Mesendoderm (in vitro differentiated cells): ENCODE results near the gene CRIM1.

Source experiments
- DNase-seq: peaks from one replicate; pipeline ENCODE4 v3.0.0; 2013
- H2AK5ac ChIP-seq: 2 replicates; pipeline ENCODE4 v1.6.1; 2013; ENCODE audit warnings: low read length, inconsistent platforms
- H2BK120ac ChIP-seq: 2 replicates; pipeline ENCODE4 v1.6.1; 2013; ENCODE audit warnings: low read depth, mild to moderate bottlenecking, low read length, moderate library complexity, mixed read lengths
- H2BK15ac ChIP-seq: replicated peaks from 2 replicates; pipeline ENCODE4 v1.6.1; 2013; ENCODE audit warnings: low read depth, mild to moderate bottlenecking, moderate library complexity
- H2BK5ac ChIP-seq: 2 replicates; pipeline ENCODE4 v1.6.1; 2013; ENCODE audit warnings: low read length, inconsistent platforms
- H3K18ac ChIP-seq: 2 replicates; pipeline ENCODE4 v1.6.1; 2013; ENCODE audit warnings: mild to moderate bottlenecking, low read length, mixed read lengths
- H3K23ac ChIP-seq: one replicate; pipeline ENCODE4 v1.6.1; 2013; ENCODE audit warnings: low read length
- H3K27ac ChIP-seq: 2 replicates; pipeline ENCODE4 v1.5.1; 2013; ENCODE audit warnings: low read depth, mild to moderate bottlenecking, inconsistent platforms, low read length, moderate library complexity
- H3K27me3 ChIP-seq: 2 replicates; pipeline ENCODE4 v1.6.1; 2013; ENCODE audit warnings: low read length, control low read depth, mild to moderate bottlenecking, inconsistent platforms; ENCODE audit not compliant: insufficient read depth, poor library complexity
- H3K36me3 ChIP-seq: 2 replicates; pipeline ENCODE4 v1.6.1; 2013; ENCODE audit warnings: low read length, inconsistent platforms; ENCODE audit not compliant: control insufficient read depth, insufficient read depth
- H3K4ac ChIP-seq: one replicate; pipeline ENCODE4 v1.6.1; 2013; ENCODE audit warnings: low read depth, mild to moderate bottlenecking, low read length, moderate library complexity
- H3K4me1 ChIP-seq: 2 replicates; pipeline ENCODE4 v1.6.1; 2013; ENCODE audit warnings: low read depth, low read length, inconsistent platforms; ENCODE audit not compliant: control insufficient read depth
- H3K4me2 ChIP-seq: 2 replicates; pipeline ENCODE4 v1.6.1; 2013; ENCODE audit warnings: low read length
- H3K4me3 ChIP-seq: 2 replicates; pipeline ENCODE4 v1.5.1; 2013; ENCODE audit warnings: mild to moderate bottlenecking, low read length
- H3K56ac ChIP-seq: one replicate; pipeline ENCODE4 v1.6.1; 2013; ENCODE audit warnings: low read length
- H3K79me1 ChIP-seq: 2 replicates; pipeline ENCODE4 v1.6.1; 2013; ENCODE audit warnings: low read length, inconsistent platforms
- H3K79me2 ChIP-seq: 2 replicates; pipeline ENCODE4 v1.6.1; 2013; ENCODE audit warnings: mild to moderate bottlenecking, low read length; ENCODE audit not compliant: control insufficient read depth, insufficient read depth
- H3K9ac ChIP-seq: 2 replicates; pipeline ENCODE4 v1.6.1; 2013; ENCODE audit warnings: low read length, inconsistent platforms
- H4K5ac ChIP-seq: one replicate; pipeline ENCODE4 v1.6.1; 2013; ENCODE audit warnings: low read length
- H4K8ac ChIP-seq: one replicate; pipeline ENCODE4 v1.6.1; 2013; ENCODE audit warnings: low read depth, mild to moderate bottlenecking, control low read depth, low read length, moderate library complexity
- WGBS: extraction: QIAGEN DNeasy Blood & Tissue Kit; methylation state at CpG from one replicate; pipeline ENCODE4 v1.1.7; 2013; ENCODE audit warnings: low lambda C conversion rate, missing lambda C conversion rate; ENCODE audit not compliant: insufficient coverage; ENCODE audit errors: extremely low coverage; 5-methylcytosine and 5-hydroxymethylcytosine counted together

The CRIM1 gene

DNA sequence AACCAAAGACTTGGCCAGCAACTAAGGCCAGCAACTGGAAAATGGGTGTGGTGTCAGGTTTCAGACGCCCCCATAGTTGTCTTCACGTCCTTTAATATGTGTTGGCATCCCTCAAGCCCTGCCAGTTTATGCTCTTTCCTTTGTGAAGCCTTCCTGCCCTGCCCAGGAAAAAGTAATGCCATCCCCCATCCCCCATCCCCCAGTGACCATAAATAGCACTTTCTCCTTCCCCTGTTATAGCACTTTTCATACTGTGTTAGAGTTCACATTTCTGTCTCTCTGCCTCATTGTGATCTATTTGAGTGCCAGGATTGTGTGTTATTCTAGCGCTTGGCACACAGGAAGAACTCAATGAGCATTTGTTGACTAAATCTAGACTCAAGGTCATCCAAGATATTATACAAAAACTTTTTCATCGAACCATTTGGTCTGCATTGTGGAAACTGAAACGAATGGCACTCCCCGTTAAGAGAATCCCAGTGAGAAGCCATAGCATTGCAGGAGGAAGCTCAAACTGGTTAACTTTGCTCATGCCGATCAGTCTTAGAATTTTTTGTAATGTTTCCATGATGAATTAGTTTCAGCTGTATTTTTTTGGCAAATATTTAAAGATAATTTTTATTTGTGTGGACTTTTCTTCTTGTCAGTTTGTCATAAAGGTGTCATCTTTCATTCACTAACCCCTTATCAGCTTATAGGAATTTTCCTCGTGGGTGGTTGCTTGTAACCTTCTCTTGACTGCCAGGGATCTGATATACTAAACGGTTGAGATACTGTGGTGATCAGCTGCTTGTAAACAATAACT is 15.7 kb downstream of the CRIM1 start:
- H4K5ac ChIP-seq, result no peak overlapping the region
- peak overlapping the region; percentile 84 for H4K8ac ChIP-seq
- H2BK15ac ChIP-seq, result no peak overlapping the region
- peak overlapping the region; percentile 45 for H3K27ac ChIP-seq
- H3K4me3 ChIP-seq, result no peak overlapping the region
- H3K18ac ChIP-seq, result peak overlapping the region; percentile 61
- no peak overlapping the region for H3K56ac ChIP-seq
- H3K79me2 ChIP-seq, result peaks cover 77% of the 10 kb centered on the region
- no peaks in the 10 kb centered on the region for H3K36me3 ChIP-seq
- no peak overlapping the region for H3K4ac ChIP-seq
- no peak overlapping the region for H3K9ac ChIP-seq
- peak overlapping the region; percentile 19 for H2BK5ac ChIP-seq
- H2AK5ac ChIP-seq, result no peak overlapping the region
- no peak for DNase-seq
- H3K23ac ChIP-seq, result no peak overlapping the region
- no peaks in the 10 kb centered on the region for H3K27me3 ChIP-seq
- no CpG with 5 or more reads among the region's 9 CpGs for WGBS
- H3K4me1 ChIP-seq, result peaks cover 50% of the 10 kb centered on the region
- H2BK120ac ChIP-seq, result peak overlapping the region; percentile 8
- peaks cover 12% of the 10 kb centered on the region for H3K79me1 ChIP-seq
- no peak overlapping the region for H3K4me2 ChIP-seq

DNA sequence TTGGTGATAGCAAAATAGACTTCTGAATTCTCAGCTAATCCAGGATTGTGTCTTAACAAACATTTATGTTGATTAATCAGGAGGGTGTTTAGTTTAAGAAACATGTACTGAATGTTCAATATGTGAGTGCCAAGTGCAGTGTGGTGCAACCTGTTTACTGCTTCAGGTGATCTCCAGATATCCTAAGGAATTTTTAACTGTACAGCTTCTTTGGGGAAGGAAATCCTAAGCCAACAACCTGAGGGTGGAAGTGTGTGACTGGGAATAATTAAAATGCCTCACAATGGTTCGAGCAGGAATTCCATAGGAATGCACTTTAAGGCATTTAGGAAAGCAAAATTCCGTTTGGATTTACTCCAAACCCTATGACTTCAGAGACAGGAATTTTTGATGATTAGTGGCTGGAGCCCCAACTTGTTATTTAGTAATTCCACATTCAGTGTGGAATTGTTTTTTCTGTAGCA is 16.4 kb downstream of the CRIM1 start:
- no peak overlapping the region for H3K23ac ChIP-seq
- H3K27ac ChIP-seq, result peak overlapping the region; percentile 45
- H3K18ac ChIP-seq, result no peak overlapping the region
- no peak overlapping the region for H3K4ac ChIP-seq
- no peak overlapping the region for H3K9ac ChIP-seq
- peaks cover 15% of the 10 kb centered on the region for H3K79me1 ChIP-seq
- peaks cover 76% of the 10 kb centered on the region for H3K79me2 ChIP-seq
- H3K4me1 ChIP-seq, result peaks cover 53% of the 10 kb centered on the region
- no peak overlapping the region for H3K56ac ChIP-seq
- H3K36me3 ChIP-seq, result no peaks in the 10 kb centered on the region
- no peak overlapping the region for H2AK5ac ChIP-seq
- no peak overlapping the region for H2BK15ac ChIP-seq
- no peaks in the 10 kb centered on the region for H3K27me3 ChIP-seq
- no peak overlapping the region for H4K8ac ChIP-seq
- peak overlapping the region; percentile 12 for H2BK120ac ChIP-seq
- no peak overlapping the region for H4K5ac ChIP-seq
- H2BK5ac ChIP-seq, result no peak overlapping the region
- no CpG with 5 or more reads among the region's 2 CpGs for WGBS
- no peak overlapping the region for H3K4me2 ChIP-seq
- H3K4me3 ChIP-seq, result no peak overlapping the region
- peak; percentile 94 for DNase-seq

DNA sequence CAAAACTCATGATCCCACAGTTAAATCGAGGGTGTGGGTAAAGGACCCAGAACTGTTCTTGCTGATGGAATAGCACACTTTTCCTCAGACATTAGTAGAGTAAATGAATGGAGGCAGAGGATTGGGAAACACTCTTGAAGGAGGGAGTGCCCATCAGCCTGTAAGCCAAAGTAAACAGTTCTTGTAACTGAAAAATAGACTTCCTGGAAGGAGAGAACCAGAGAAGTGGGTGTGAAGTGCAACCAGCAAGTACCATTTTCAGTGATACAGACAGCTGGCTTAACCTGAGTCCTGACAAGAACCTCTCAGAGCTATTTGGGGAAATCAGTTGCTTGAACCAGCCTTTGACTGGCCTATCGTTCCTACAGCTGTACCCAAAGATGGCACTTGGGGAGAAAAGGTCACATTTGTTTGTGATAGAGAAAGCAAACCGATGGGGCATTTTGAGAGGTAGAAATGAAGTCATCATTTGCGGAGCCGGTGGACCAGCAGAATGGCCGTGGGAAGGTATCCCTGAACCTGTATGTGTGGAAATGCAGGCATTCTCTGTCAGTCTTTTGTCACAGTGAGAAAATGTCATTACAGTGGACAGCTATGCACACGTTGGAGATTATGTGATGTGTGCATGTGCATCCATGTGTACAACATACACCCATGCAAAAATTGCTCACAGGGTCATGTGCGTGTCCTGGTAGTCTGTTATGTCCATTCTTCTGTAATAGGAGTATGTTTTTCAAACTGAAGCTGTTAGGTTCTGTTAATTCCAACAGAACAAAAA is 17.8 kb downstream of the CRIM1 start:
- no peak overlapping the region for H3K4me3 ChIP-seq
- H3K36me3 ChIP-seq, result no peaks in the 10 kb centered on the region
- H4K8ac ChIP-seq, result no peak overlapping the region
- peaks cover 19% of the 10 kb centered on the region for H3K79me1 ChIP-seq
- H3K27me3 ChIP-seq, result no peaks in the 10 kb centered on the region
- H2BK120ac ChIP-seq, result no peak overlapping the region
- H3K79me2 ChIP-seq, result peaks cover 77% of the 10 kb centered on the region
- peak overlapping the region; percentile 3 for H3K4ac ChIP-seq
- no peak overlapping the region for H3K9ac ChIP-seq
- WGBS, result no CpG with 5 or more reads among the region's 8 CpGs
- H3K56ac ChIP-seq, result peak overlapping the region; percentile 45
- peak overlapping the region; percentile 35 for H3K27ac ChIP-seq
- H3K4me1 ChIP-seq, result peaks cover 46% of the 10 kb centered on the region
- no peak overlapping the region for H2BK15ac ChIP-seq
- peak overlapping the region; percentile 33 for H2BK5ac ChIP-seq
- no peak overlapping the region for H3K23ac ChIP-seq
- peak overlapping the region; percentile 71 for H3K18ac ChIP-seq
- peak overlapping the region; percentile 47 for H2AK5ac ChIP-seq
- H3K4me2 ChIP-seq, result no peak overlapping the region
- no peak overlapping the region for H4K5ac ChIP-seq
- no peak for DNase-seq

DNA sequence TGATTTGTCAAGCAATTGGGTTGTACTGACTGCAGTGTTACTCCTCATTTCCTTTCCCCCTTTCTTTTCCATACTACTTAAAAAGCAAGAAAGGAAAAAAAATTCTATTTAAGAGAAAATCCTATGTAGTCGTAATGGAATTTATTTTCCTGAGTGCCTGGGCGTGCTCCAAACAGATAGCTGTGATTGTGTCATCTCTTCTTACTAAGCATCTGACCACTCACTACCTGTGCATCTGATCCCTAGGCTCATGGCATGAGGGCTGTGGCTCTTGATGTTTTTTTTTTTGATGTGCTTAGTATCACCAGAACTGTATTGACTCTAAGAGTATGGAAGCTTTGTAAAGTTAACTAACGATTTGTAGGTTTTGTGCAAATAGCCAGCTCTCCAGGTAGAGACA is 19.0 kb downstream of the CRIM1 start:
- H3K4me1 ChIP-seq, result peaks cover 40% of the 10 kb centered on the region
- H3K4me3 ChIP-seq, result no peak overlapping the region
- no peak overlapping the region for H2AK5ac ChIP-seq
- H2BK15ac ChIP-seq, result peak overlapping the region; percentile 19
- H2BK5ac ChIP-seq, result no peak overlapping the region
- no peaks in the 10 kb centered on the region for H3K27me3 ChIP-seq
- H3K27ac ChIP-seq, result no peak overlapping the region
- no peak overlapping the region for H3K9ac ChIP-seq
- no peaks in the 10 kb centered on the region for H3K36me3 ChIP-seq
- H3K79me1 ChIP-seq, result peaks cover 15% of the 10 kb centered on the region
- H3K56ac ChIP-seq, result no peak overlapping the region
- no peak overlapping the region for H2BK120ac ChIP-seq
- peaks cover 72% of the 10 kb centered on the region for H3K79me2 ChIP-seq
- no CpG with 5 or more reads among the region's 3 CpGs for WGBS
- no peak overlapping the region for H3K4me2 ChIP-seq
- H4K5ac ChIP-seq, result no peak overlapping the region
- no peak overlapping the region for H3K18ac ChIP-seq
- no peak overlapping the region for H3K23ac ChIP-seq
- no peak for DNase-seq
- no peak overlapping the region for H3K4ac ChIP-seq
- H4K8ac ChIP-seq, result no peak overlapping the region

DNA sequence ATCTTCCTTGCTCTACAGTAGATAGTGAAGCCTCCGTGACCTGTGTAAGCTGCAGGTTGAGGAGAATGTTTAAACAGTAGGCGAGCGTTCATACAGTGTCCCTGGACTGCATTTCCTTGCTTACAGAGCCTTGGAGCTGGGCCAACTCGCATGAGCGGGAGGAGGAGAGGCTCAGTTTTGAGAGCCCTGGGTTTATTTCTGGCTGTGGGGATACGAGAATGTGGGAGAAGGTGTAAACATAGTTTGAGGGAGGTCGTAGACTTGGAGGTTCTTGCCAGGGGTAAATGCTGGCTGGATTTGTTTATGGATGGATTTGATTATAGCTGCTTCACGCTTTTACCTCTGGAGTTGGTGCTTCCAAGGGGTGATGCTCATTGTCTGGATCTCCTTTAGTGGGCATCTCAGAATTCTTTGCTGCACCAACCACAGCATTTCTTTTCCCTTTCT is 20.8 kb downstream of the CRIM1 start:
- H2BK15ac ChIP-seq, result no peak overlapping the region
- no peak overlapping the region for H3K9ac ChIP-seq
- no peak overlapping the region for H3K4me3 ChIP-seq
- no peak overlapping the region for H3K4ac ChIP-seq
- no peaks in the 10 kb centered on the region for H3K36me3 ChIP-seq
- no CpG with 5 or more reads among the region's 8 CpGs for WGBS
- peak overlapping the region; percentile 46 for H3K27ac ChIP-seq
- H3K56ac ChIP-seq, result no peak overlapping the region
- H3K79me1 ChIP-seq, result peaks cover 18% of the 10 kb centered on the region
- no peak for DNase-seq
- no peak overlapping the region for H2AK5ac ChIP-seq
- no peak overlapping the region for H3K18ac ChIP-seq
- H3K79me2 ChIP-seq, result peaks cover 69% of the 10 kb centered on the region
- no peaks in the 10 kb centered on the region for H3K27me3 ChIP-seq
- no peak overlapping the region for H4K5ac ChIP-seq
- no peak overlapping the region for H3K4me2 ChIP-seq
- no peak overlapping the region for H2BK120ac ChIP-seq
- H2BK5ac ChIP-seq, result no peak overlapping the region
- no peak overlapping the region for H3K23ac ChIP-seq
- H4K8ac ChIP-seq, result no peak overlapping the region
- peaks cover 42% of the 10 kb centered on the region for H3K4me1 ChIP-seq
